ENCODE data around the gene ARFIP1. TPM values are rescaled to one million over a fixed set of nuclear protein-coding genes. Genes with fewer than 3 reads are reported as not detected.

The ARFIP1 gene
- total RNA-seq, 3 donors from 2014 or later (not counting 1 experiment from before 2014, with no cell fraction given): 13.7 to 20.6 (median 14.6) TPM

- Mint-ChIP-seq H3K4me1 (no peaks in the 10 kb centered on the region), H3K4me3 (no peak overlapping the region), H3K36me3 (peaks cover 8% of the 10 kb centered on the region), H3K27ac (no peak overlapping the region), H3K27me3 (ENCODE audit: low read depth in 2 of 2) (peaks cover 0 to 3% of the 10 kb centered on the region in 2 donors), H3K9me3 (peaks cover 0 to 5% of the 10 kb centered on the region in 2 donors)
- WGBS (ENCODE audit: insufficient coverage): 91% methylated on average over 3 of the region's 3 CpGs
- no peak overlapping the region for H3K27ac ChIP-seq (ENCODE audit: low read length)
- intact Hi-C loops (cut with micrococcal nuclease): no loop called here
- ATAC-seq (no peak), DNase-seq (no peak)
- no peaks in the 10 kb centered on the region for H3K9me3 ChIP-seq (ENCODE audit: control insufficient read depth, insufficient read depth, low read length)
- no peaks in the 10 kb centered on the region for H3K4me1 ChIP-seq (ENCODE audit: control insufficient read depth, insufficient read depth, low read length)
- no peak for TF ChIP-seq CTCF (IDR thresholded peaks at IDR 0.05)
- H3K36me3 ChIP-seq (ENCODE audit: control insufficient read depth, insufficient read depth, low read length): no peaks in the 10 kb centered on the region
- H3K27me3 ChIP-seq (ENCODE audit: control insufficient read depth, insufficient read depth, low read length): no peaks in the 10 kb centered on the region
- no peak overlapping the region for H3K4me3 ChIP-seq (ENCODE audit: low read length)
Measured at GRCh38 chr4:152917543-152918395, 138.0 kb downstream of the ARFIP1 start.

- no peaks in the 10 kb centered on the region for H3K9me3 ChIP-seq (ENCODE audit: control insufficient read depth, insufficient read depth, low read length)
- TF ChIP-seq CTCF (IDR thresholded peaks at IDR 0.05): no peak
- no peak for ATAC-seq
- peaks cover 0 to 5% of the 10 kb centered on the region in 2 donors for H3K9me3 Mint-ChIP-seq
- H3K27ac ChIP-seq (ENCODE audit: low read length): no peak overlapping the region
- 100% methylated on average over 2 of the region's 2 CpGs for WGBS (ENCODE audit: insufficient coverage)
- intact Hi-C loops (cut with micrococcal nuclease): no loop called here
- peaks cover 0 to 3% of the 10 kb centered on the region in 2 donors for H3K27me3 Mint-ChIP-seq (ENCODE audit: low read depth in 2 of 2)
- H3K27ac Mint-ChIP-seq: no peak overlapping the region
- no peak overlapping the region for H3K4me3 Mint-ChIP-seq
- no peak overlapping the region for H3K4me3 ChIP-seq (ENCODE audit: low read length)
- H3K4me1 ChIP-seq (ENCODE audit: control insufficient read depth, insufficient read depth, low read length): no peaks in the 10 kb centered on the region
- H3K36me3 ChIP-seq (ENCODE audit: control insufficient read depth, insufficient read depth, low read length): no peaks in the 10 kb centered on the region
- DNase-seq: no peak
- no peaks in the 10 kb centered on the region for H3K27me3 ChIP-seq (ENCODE audit: control insufficient read depth, insufficient read depth, low read length)
- H3K36me3 Mint-ChIP-seq: peaks cover 8% of the 10 kb centered on the region
- no peaks in the 10 kb centered on the region for H3K4me1 Mint-ChIP-seq
Measured at GRCh38 chr4:152919826-152920225, 140.1 kb downstream of the ARFIP1 start.

- Histone ChIP-seq H3K36me3 (ENCODE audit: control insufficient read depth, insufficient read depth, low read length) (no peaks in the 10 kb centered on the region), H3K4me1 (ENCODE audit: control insufficient read depth, insufficient read depth, low read length) (no peaks in the 10 kb centered on the region), H3K27me3 (ENCODE audit: control insufficient read depth, insufficient read depth, low read length) (no peaks in the 10 kb centered on the region), H3K4me3 (ENCODE audit: low read length) (no peak overlapping the region), H3K27ac (ENCODE audit: low read length) (no peak overlapping the region), H3K9me3 (ENCODE audit: control insufficient read depth, insufficient read depth, low read length) (no peaks in the 10 kb centered on the region)
- no peaks in the 10 kb centered on the region for H3K4me1 Mint-ChIP-seq
- H3K36me3 Mint-ChIP-seq: peaks cover 8% of the 10 kb centered on the region
- peaks cover 0 to 3% of the 10 kb centered on the region in 2 donors for H3K27me3 Mint-ChIP-seq (ENCODE audit: low read depth in 2 of 2)
- no CpG with 5 or more reads among the region's 1 CpG for WGBS (ENCODE audit: insufficient coverage)
- H3K27ac Mint-ChIP-seq: no peak overlapping the region
- no peak for TF ChIP-seq CTCF (IDR thresholded peaks at IDR 0.05)
- intact Hi-C loops (cut with micrococcal nuclease): no loop called here
- H3K9me3 Mint-ChIP-seq: peaks cover 0 to 5% of the 10 kb centered on the region in 2 donors
- H3K4me3 Mint-ChIP-seq: no peak overlapping the region
- DNase-seq: no peak
- ATAC-seq: no peak
Measured at GRCh38 chr4:152920768-152921167, 141.0 kb downstream of the ARFIP1 start.

Data from natural killer cell (primary cell).